HFFc6 (cell line): ENCODE data around the gene WBP11. TPM values are rescaled to one million over a fixed set of nuclear protein-coding genes. Genes with fewer than 3 reads are reported as not detected.

Experiments used
- DNase-seq: peaks from one replicate; pipeline ENCODE4 v3.0.0-alpha.2; 2018
- H3K27ac Mint-ChIP-seq: 2 replicates; pipeline ENCODE4 v1.8.0; 2020; ENCODE audit warnings: mild to moderate bottlenecking, mixed read lengths
- H3K27me3 Mint-ChIP-seq: 2 replicates; pipeline ENCODE4 v1.8.0; 2021; ENCODE audit warnings: mild to moderate bottlenecking, moderate library complexity, mixed read lengths; ENCODE audit not compliant: insufficient read depth
- H3K36me3 Mint-ChIP-seq: 2 replicates; pipeline ENCODE4 v1.8.0; 2021; ENCODE audit warnings: low read depth, mixed read lengths
- H3K4me1 Mint-ChIP-seq: 2 replicates; pipeline ENCODE4 v1.8.0; 2020; ENCODE audit warnings: low read depth, mixed read lengths
- H3K4me3 Mint-ChIP-seq: 2 replicates; pipeline ENCODE4 v1.8.0; 2020; ENCODE audit warnings: mild to moderate bottlenecking, moderate library complexity, mixed read lengths
- H3K9me3 Mint-ChIP-seq: 2 replicates; pipeline ENCODE4 v1.8.0; 2020; ENCODE audit warnings: mild to moderate bottlenecking, mixed read lengths
- total RNA-seq, 6 experiments: library from RNA; stranded (reverse); fragmentation: NEBNext Ultra II Directional; extraction: Animal tissue kit (Norgen Biotek cat#: 25700); gene quantifications; 2 replicates in 1 of 6; 3 replicates in 5 of 6; pipeline ENCODE4 v1.2.3, GENCODE V29; 2021
- TF ChIP-seq, protein P1 (sequence below): fragments of 200-600 bp; sonication (generic); IDR thresholded peaks from 2 replicates; pipeline ENCODE4 v1.5.0; 2021; ENCODE audit warnings: antibody characterized with exemption, mild to moderate bottlenecking

Gene WBP11
- total RNA-seq, 6 experiments from 2014 or later: 50.5 to 69.0 (median 60.8) TPM

DNA sequence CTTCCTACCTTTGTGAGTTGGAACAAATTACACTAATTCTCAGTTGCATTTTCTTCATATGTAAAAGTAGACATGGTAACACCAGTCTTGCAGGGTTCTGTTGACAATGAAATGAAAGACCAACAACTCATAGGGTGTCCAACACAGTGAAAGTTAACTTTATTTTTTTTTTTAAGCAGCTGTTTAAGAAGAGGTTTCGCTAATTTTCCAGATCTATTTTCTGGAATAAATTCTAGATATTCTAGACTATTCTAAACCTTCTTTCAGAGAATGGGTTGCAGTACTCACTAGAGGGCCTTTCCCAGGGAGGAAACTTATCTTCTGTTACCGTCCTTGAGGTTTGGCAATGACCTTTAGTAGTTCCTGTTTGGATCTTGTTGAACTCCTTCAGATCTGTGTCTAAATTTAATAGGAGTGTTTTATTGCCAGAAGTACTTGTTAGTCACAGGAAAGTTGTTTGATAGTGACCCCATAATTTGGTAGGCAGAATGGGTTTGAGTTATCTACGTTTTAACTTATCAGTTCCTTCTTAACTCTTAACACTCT, 42.8 kb upstream of the WBP11 start:
- H3K27me3 Mint-ChIP-seq: peaks cover 4% of the 10 kb centered on the region
- no peak overlapping the region for H3K4me3 Mint-ChIP-seq
- H3K4me1 Mint-ChIP-seq: peaks cover 36% of the 10 kb centered on the region
- TF ChIP-seq, protein P1, sequence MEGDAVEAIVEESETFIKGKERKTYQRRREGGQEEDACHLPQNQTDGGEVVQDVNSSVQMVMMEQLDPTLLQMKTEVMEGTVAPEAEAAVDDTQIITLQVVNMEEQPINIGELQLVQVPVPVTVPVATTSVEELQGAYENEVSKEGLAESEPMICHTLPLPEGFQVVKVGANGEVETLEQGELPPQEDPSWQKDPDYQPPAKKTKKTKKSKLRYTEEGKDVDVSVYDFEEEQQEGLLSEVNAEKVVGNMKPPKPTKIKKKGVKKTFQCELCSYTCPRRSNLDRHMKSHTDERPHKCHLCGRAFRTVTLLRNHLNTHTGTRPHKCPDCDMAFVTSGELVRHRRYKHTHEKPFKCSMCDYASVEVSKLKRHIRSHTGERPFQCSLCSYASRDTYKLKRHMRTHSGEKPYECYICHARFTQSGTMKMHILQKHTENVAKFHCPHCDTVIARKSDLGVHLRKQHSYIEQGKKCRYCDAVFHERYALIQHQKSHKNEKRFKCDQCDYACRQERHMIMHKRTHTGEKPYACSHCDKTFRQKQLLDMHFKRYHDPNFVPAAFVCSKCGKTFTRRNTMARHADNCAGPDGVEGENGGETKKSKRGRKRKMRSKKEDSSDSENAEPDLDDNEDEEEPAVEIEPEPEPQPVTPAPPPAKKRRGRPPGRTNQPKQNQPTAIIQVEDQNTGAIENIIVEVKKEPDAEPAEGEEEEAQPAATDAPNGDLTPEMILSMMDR: no peak
- H3K36me3 Mint-ChIP-seq: no peaks in the 10 kb centered on the region
- no peak overlapping the region for H3K27ac Mint-ChIP-seq
- no peaks in the 10 kb centered on the region for H3K9me3 Mint-ChIP-seq
- no peak for DNase-seq

DNA sequence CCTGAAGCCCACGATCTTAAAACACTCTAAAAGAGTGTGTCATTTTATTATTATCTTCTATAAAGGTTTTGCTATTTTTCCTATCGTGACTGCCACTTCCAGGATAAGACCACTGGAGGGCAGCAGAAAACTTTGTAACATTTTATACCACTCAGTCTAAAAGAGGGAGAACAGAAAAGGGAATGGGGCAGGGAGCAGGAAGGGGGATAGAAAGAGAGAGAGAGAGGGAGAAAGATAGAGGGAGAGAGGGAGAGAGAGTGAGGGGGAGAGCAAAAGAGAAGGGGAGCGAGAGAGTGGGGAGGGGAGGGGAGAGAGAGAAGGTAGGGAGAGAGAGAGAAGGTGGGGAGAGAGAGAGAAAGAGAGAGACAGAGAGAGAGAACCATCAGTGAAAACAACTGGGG, 42.1 kb upstream of the WBP11 start:
- Mint-ChIP-seq H3K4me3 (no peak overlapping the region), H3K36me3 (no peaks in the 10 kb centered on the region), H3K27me3 (no peaks in the 10 kb centered on the region), H3K27ac (no peak overlapping the region), H3K4me1 (peaks cover 41% of the 10 kb centered on the region), H3K9me3 (no peaks in the 10 kb centered on the region)
- TF ChIP-seq, protein P1: peak; percentile 80
- DNase-seq: peak; percentile 57

DNA sequence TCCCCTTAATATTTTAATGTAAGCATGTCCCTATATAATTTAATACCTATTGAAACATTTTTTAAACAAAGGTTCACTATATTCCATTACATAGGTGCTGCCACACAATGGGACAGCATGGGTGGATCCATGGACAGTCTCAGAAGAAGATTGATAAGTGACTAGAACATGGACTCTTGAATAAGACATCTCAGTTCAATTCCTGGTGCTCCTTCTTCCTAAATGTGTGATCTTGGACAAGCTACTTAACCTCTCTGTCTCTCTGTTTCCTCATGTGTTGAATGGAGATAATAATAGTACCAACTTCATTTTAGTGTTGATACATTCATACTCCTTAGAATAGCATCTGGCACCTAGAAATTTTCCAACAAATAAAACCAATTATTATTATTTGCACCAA, 41.1 kb upstream of the WBP11 start:
- Mint-ChIP-seq H3K27ac (no peak overlapping the region), H3K4me3 (no peak overlapping the region), H3K4me1 (peaks cover 37% of the 10 kb centered on the region), H3K27me3 (no peaks in the 10 kb centered on the region), H3K9me3 (no peaks in the 10 kb centered on the region), H3K36me3 (no peaks in the 10 kb centered on the region)
- DNase-seq: no peak
- TF ChIP-seq, protein P1: no peak

DNA sequence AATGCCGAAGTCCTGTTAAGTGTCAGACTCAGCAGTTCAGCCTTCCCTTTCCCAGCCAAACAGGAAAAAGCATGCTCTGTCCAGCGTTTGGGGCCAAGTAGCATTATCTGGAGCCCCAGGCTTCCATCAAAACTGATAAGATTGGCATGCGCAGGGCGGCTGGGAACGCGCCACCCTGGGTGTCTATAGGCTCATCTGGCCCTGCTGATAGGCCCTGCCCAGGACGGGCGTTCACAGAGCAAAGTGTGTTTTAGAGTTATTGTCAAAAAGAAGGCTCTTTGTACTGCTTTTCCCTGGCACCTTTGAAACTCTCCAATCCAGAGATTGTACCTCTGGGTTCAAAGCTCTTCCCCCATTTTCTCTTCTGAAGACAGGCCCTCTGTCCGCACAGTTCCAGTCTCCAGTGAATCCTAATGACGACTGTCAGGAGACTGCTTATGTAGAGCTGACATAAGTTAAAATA, 40.2 kb upstream of the WBP11 start, which contains the start of gene ART4:
Gene ART4, minus strand, starts transcription at position 102 of the 463 bp plus-strand sequence. CDS start 413 bp downstream, outside the sequence.
- Mint-ChIP-seq H3K4me3 (no peak within 1 kb of the TSS), H3K27me3 (no peaks in the 10 kb centered on the region), H3K9me3 (no peaks in the 10 kb centered on the region), H3K27ac (no peak within 1 kb of the TSS), H3K4me1 (peaks cover 34% of the 10 kb centered on the region), H3K36me3 (no peaks in the 10 kb centered on the region)
- TF ChIP-seq, protein P1: no peak
- DNase-seq: no peak

DNA sequence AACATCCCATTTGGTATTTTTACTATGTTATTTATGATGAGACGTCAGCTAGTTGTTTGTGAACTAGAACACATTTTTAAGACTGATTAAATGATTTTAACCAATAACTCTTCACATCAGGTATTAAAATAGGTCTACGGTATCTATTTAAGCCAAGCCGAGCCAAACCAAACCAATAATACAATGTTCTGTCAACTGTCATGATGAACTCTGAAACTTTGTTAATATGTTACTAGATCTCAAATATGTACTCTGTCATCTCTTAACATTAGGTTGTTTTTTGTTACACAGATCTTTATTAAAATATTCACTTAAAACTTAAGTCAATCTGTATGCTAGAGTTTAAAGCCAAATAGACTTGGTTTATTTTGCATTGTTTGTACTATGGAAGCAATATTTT, 39.0 kb upstream of the WBP11 start:
- H3K9me3 Mint-ChIP-seq: no peaks in the 10 kb centered on the region
- no peaks in the 10 kb centered on the region for H3K27me3 Mint-ChIP-seq
- H3K4me1 Mint-ChIP-seq: peaks cover 38% of the 10 kb centered on the region
- no peaks in the 10 kb centered on the region for H3K36me3 Mint-ChIP-seq
- no peak for DNase-seq
- no peak overlapping the region for H3K4me3 Mint-ChIP-seq
- no peak overlapping the region for H3K27ac Mint-ChIP-seq
- TF ChIP-seq, protein P1: no peak
